Nephron progenitor cell (in vitro differentiated cells): ENCODE data around the gene ENKD1.

Experiments
- DNase-seq: peaks from one replicate; pipeline ENCODE4 v3.0.0; 2021
- H3K27ac Mint-ChIP-seq: 2 replicates; pipeline ENCODE4 v1.8.0; 2021; ENCODE audit warnings: mild to moderate bottlenecking, moderate library complexity, mixed read lengths
- H3K27me3 Mint-ChIP-seq: 2 replicates; pipeline ENCODE4 v1.8.0; 2021; ENCODE audit warnings: mild to moderate bottlenecking, low read depth, mixed read lengths; ENCODE audit not compliant: poor library complexity
- H3K36me3 Mint-ChIP-seq: 2 replicates; pipeline ENCODE4 v1.8.0; 2021; ENCODE audit warnings: low read depth, mixed read lengths
- H3K4me1 Mint-ChIP-seq: 2 replicates; pipeline ENCODE4 v1.8.0; 2021; ENCODE audit warnings: mixed read lengths
- H3K4me3 Mint-ChIP-seq: 2 replicates; pipeline ENCODE4 v1.8.0; 2021; ENCODE audit warnings: mild to moderate bottlenecking, moderate library complexity, mixed read lengths
- H3K9me3 Mint-ChIP-seq: 2 replicates; pipeline ENCODE4 v1.8.0; 2021; ENCODE audit warnings: mild to moderate bottlenecking, moderate library complexity, mixed read lengths
- TF ChIP-seq, protein P1 (sequence below): fragments of 200-600 bp; sonication (generic); IDR thresholded peaks from 2 replicates; pipeline ENCODE4 v1.5.0; 2021; ENCODE audit warnings: antibody characterized with exemption

ENKD1 gene

DNA sequence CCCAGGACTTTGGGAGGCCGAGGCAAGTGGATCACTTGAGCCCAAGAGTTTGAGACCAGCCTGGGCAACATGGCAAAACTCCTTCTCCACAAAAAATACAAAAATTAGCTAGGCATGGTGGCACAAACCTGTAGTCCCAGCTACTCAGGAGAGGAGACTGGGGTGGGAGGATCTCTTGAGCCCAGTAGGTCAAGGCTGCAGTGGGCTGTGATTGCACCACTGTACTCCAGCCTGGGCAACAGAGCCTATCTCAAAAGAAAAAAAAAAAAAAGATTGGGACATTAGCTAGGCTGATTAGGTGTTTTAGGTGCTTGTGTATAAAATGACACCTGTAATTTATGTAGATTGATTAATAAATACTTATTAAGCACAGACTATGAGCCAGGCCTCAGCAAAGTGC lies 42.5 kb upstream of the ENKD1 start:
- Mint-ChIP-seq H3K4me3 (no peak overlapping the region), H3K9me3 (peaks cover 11% of the 10 kb centered on the region), H3K4me1 (peaks cover 16% of the 10 kb centered on the region), H3K27ac (no peak overlapping the region), H3K27me3 (peaks cover 7% of the 10 kb centered on the region), H3K36me3 (peaks cover 44% of the 10 kb centered on the region)
- TF ChIP-seq, protein P1, sequence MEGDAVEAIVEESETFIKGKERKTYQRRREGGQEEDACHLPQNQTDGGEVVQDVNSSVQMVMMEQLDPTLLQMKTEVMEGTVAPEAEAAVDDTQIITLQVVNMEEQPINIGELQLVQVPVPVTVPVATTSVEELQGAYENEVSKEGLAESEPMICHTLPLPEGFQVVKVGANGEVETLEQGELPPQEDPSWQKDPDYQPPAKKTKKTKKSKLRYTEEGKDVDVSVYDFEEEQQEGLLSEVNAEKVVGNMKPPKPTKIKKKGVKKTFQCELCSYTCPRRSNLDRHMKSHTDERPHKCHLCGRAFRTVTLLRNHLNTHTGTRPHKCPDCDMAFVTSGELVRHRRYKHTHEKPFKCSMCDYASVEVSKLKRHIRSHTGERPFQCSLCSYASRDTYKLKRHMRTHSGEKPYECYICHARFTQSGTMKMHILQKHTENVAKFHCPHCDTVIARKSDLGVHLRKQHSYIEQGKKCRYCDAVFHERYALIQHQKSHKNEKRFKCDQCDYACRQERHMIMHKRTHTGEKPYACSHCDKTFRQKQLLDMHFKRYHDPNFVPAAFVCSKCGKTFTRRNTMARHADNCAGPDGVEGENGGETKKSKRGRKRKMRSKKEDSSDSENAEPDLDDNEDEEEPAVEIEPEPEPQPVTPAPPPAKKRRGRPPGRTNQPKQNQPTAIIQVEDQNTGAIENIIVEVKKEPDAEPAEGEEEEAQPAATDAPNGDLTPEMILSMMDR, result no peak
- DNase-seq, result no peak

DNA sequence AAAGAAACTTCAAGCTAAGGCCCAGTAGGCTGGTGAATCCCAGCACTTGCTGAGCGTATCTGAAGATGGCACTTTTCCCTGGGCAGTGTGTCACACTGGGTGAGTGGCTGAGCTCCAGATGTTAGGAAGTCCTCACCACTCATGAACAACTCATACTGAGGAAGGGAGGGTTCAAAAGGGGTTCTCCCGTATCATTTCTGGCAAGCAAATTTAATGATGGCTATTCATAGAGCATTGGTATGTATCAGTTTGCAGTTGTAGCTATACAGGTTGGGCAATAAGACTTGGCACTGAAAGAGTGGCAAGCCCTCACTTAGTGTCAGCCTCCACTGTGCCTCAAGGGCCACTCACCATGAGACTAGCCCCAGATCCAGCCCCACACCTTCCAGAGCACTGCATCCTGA lies 41.8 kb upstream of the ENKD1 start:
- Mint-ChIP-seq H3K27ac (no peak overlapping the region), H3K36me3 (peaks cover 40% of the 10 kb centered on the region), H3K4me1 (peaks cover 11% of the 10 kb centered on the region), H3K9me3 (peaks cover 10% of the 10 kb centered on the region), H3K4me3 (no peak overlapping the region), H3K27me3 (peaks cover 7% of the 10 kb centered on the region)
- no peak for DNase-seq
- TF ChIP-seq, protein P1, result no peak

DNA sequence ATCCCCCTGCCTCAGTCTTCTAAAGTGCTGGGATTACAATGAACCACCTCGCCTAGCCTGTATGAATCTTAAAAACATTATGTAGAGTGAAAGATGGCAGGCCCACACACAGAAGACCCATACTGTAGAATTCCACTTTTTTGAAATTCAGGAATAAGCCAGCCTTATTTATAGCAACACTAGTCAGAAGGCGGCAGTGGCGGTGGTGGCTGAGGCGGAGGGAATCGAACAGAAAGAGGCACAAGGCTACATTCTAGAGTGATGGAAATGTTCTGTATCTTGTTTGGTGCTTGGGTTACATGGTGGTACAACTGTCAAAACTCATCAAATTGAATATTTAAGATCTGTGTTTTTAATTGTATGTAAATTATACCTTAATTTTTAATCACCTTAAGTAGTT lies 41.2 kb upstream of the ENKD1 start:
- Mint-ChIP-seq H3K9me3 (peaks cover 6% of the 10 kb centered on the region), H3K36me3 (peaks cover 36% of the 10 kb centered on the region), H3K27ac (no peak overlapping the region), H3K27me3 (peaks cover 7% of the 10 kb centered on the region), H3K4me1 (peaks cover 10% of the 10 kb centered on the region), H3K4me3 (no peak overlapping the region)
- DNase-seq, result no peak
- TF ChIP-seq, protein P1, result no peak

DNA sequence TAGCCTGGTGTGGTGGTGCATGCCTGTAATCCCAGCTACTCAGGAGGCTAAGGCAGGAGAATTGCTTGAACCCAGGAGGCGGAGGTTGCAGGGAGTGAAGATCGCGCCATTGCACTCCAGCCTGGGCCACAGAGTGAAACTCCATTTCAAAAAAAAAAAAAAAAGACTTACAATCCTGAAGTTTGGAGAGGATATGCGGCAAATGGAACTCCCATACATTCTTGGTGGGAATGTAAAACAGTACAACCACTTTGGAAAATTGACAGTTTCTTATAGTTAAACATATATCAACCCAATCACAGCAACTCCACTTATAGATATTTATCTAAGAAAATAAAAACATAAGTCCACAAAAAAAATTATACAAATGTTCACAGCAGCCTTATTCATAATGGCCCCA lies 40.7 kb upstream of the ENKD1 start:
- TF ChIP-seq, protein P1, result no peak
- peaks cover 10% of the 10 kb centered on the region for H3K4me1 Mint-ChIP-seq
- no peak for DNase-seq

DNA sequence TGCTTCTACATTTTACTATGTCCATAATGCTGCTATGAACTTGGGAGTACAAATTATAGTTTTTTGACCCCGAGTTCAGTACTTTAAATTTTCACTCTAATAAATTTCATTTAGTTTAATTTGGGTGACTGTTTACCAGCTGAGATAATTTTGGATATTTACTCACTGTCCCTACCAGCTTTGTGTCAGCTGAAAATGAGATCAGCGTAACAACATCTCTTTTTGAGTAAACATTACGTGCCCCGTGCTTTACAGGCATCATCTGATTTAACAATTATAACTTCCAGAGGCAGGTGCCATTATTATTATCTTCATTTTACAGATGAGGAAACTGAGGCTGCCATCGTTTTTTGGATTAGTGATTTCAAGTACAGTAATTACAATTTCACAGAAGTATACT lies 37.6 kb upstream of the ENKD1 start:
- peaks cover 7% of the 10 kb centered on the region for H3K9me3 Mint-ChIP-seq
- no peaks in the 10 kb centered on the region for H3K4me1 Mint-ChIP-seq
- peaks cover 20% of the 10 kb centered on the region for H3K36me3 Mint-ChIP-seq
- TF ChIP-seq, protein P1, result no peak
- H3K4me3 Mint-ChIP-seq, result no peak overlapping the region
- no peak overlapping the region for H3K27ac Mint-ChIP-seq
- peaks cover 7% of the 10 kb centered on the region for H3K27me3 Mint-ChIP-seq
- no peak for DNase-seq

More for the DNA sequence above, 40.7 kb upstream of the ENKD1 start:
- Mint-ChIP-seq H3K4me3 (no peak overlapping the region), H3K27ac (no peak overlapping the region), H3K36me3 (peaks cover 36% of the 10 kb centered on the region), H3K27me3 (peaks cover 7% of the 10 kb centered on the region), H3K9me3 (peaks cover 6% of the 10 kb centered on the region)

DNA sequence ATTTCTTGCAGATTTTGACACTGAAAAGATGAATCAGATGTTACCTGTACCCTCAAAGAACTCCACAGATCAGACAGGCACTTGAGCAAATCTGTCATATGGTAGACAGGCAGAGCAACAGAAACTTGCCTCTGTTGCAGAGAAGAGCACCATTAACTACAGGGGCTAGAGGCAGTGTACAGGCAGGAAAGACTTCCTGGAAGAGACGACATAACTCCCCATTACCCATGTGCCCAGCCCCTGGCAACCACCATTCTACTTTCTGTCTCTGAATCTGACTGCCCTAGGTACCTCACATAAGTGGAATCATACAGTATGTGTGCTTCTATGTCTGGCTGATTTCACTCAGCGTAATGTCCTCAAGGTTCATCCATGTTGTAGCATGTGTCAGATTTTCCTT lies 37.1 kb upstream of the ENKD1 start:
- no peak overlapping the region for H3K4me3 Mint-ChIP-seq

More for the DNA sequence above, 37.1 kb upstream of the ENKD1 start:
- H3K27me3 Mint-ChIP-seq, result peaks cover 4% of the 10 kb centered on the region
- H3K36me3 Mint-ChIP-seq, result peaks cover 23% of the 10 kb centered on the region
- H3K4me1 Mint-ChIP-seq, result no peaks in the 10 kb centered on the region
- H3K27ac Mint-ChIP-seq, result peak overlapping the region; percentile 66
- TF ChIP-seq, protein P1, result no peak
- H3K9me3 Mint-ChIP-seq, result peaks cover 12% of the 10 kb centered on the region
- DNase-seq, result no peak
